Panc1 (cell line): ENCODE data around the gene ARF1. TPM values are rescaled to one million over a fixed set of nuclear protein-coding genes. Genes with fewer than 3 reads are reported as not detected.

ENCODE experiments used
- ATAC-seq: fragments of 200-7000 bp; cut with Tn5 transposase; 2 replicates; pipeline ENCODE4 v1.9.1; 2020; ENCODE audit warnings: mild to moderate bottlenecking, moderate library complexity
- BruUV-seq: library from RNA; stranded (reverse); fragments of 400-500 nt; replicated peaks from 2 replicates; lab custom pipeline; 2021; lab: Mats Ljungman, UMichigan
- CTCF ChIA-PET: fragments of 300-600 bp; sonication (Branson Sonifier 250); formaldehyde crosslinking; loops from one replicate; lab custom pipeline; 2022; ENCODE audit warnings: antibody characterized with exemption; lab: Charles Lee
- POLR2A ChIA-PET: fragments of 300-600 bp; sonication (Branson Sonifier 250); formaldehyde crosslinking; loops from one replicate; lab custom pipeline; 2022; ENCODE audit warnings: antibody characterized with exemption; lab: Charles Lee
- DNase-seq: peaks from one replicate; pipeline ENCODE4 v3.0.0-alpha.2; 2010; ENCODE audit warnings: low read depth, low spot score
- H3K27ac ChIP-seq: 2 replicates; pipeline ENCODE4 v1.5.1; 2011; ENCODE audit warnings: mild to moderate bottlenecking, low read length, inconsistent platforms
- H3K27me3 ChIP-seq: fragments of 200-500 bp; sonication (Bioruptor generic); 2 replicates; pipeline ENCODE4 v1.6.0; 2014; ENCODE audit warnings: low read length, inconsistent platforms; ENCODE audit not compliant: control insufficient read depth, insufficient read depth
- H3K36me3 ChIP-seq: fragments of 200-500 bp; sonication (Bioruptor generic); 2 replicates; pipeline ENCODE4 v1.5.1; 2014; ENCODE audit warnings: inconsistent platforms, mild to moderate bottlenecking, low read length, moderate library complexity; ENCODE audit not compliant: control insufficient read depth, insufficient read depth
- H3K4me1 ChIP-seq: 2 replicates; pipeline ENCODE4 v1.5.1; 2011; ENCODE audit warnings: inconsistent platforms, mild to moderate bottlenecking, low read length, moderate library complexity; ENCODE audit not compliant: control insufficient read depth, insufficient read depth
- H3K4me3 ChIP-seq, 2 experiments: 2 replicates each; pipeline ENCODE4 v1.5.1; 2011 to 2012; ENCODE audit warnings: low read depth in 2 of 2, low read length in 2 of 2, mild to moderate bottlenecking in 2 of 2, inconsistent platforms in 1 of 2, moderate library complexity in 1 of 2
- H3K9me3 ChIP-seq: fragments of 200-500 bp; sonication (Bioruptor generic); 2 replicates; pipeline ENCODE4 v1.5.1; 2014; ENCODE audit warnings: low read depth, mild to moderate bottlenecking, inconsistent platforms, low read length, moderate library complexity; ENCODE audit not compliant: control insufficient read depth, insufficient read depth
- POLR2AphosphoS5 ChIP-seq: IDR thresholded peaks from 2 replicates; pipeline ENCODE4 v1.6.1; 2012; ENCODE audit warnings: mild to moderate bottlenecking, low read depth, low read length, moderate library complexity
- SIN3A ChIP-seq: IDR thresholded peaks from 2 replicates; pipeline ENCODE4 v1.6.1; 2012; ENCODE audit warnings: low read depth, mild to moderate bottlenecking, low read length, moderate library complexity, borderline replicate concordance; ENCODE audit not compliant: insufficient read depth
- TCF7L2 ChIP-seq: IDR thresholded peaks from 2 replicates; pipeline ENCODE4 v1.6.1; 2011; ENCODE audit warnings: mild to moderate bottlenecking, low read depth, low read length, inconsistent platforms
- in situ Hi-C: cut with HindIII; loops from 2 replicates; pipeline ENCODE4 v1.10.0; 2016; ENCODE audit warnings: low sequenced_read_pairs, low pct_unique_long_range_greater_than_20kb
- intact Hi-C: fragments of 100-400 bp; cut with micrococcal nuclease; formaldehyde crosslinking; loops from one replicate; pipeline ENCODE4 v1.10.0; 2022; ENCODE audit not compliant: unreplicated experiment
- total RNA-seq: library from RNA; stranded (reverse); gene quantifications from one replicate; pipeline ENCODE4 v1.2.1, GENCODE V29; 2021; ENCODE audit not compliant: unreplicated experiment
- TF ChIP-seq, protein P1 (sequence below): fragments of 450-650 bp; IDR thresholded peaks from 2 replicates; pipeline ENCODE4 v1.5.1; 2017; ENCODE audit warnings: mild to moderate bottlenecking
- TF ChIP-seq, protein P2 (sequence below), 2 experiments: IDR thresholded peaks; 2 replicates each; pipeline ENCODE4 v1.6.1; 2011 to 2012; ENCODE audit warnings: low read depth in 2 of 2, control low read depth in 1 of 2, low read length in 1 of 2, mild to moderate bottlenecking in 1 of 2, moderate library complexity in 1 of 2; ENCODE audit not compliant: insufficient read depth in 1 of 2

ARF1 gene
- total RNA-seq, 1 experiment from 2014 or later = 321 TPM

DNA sequence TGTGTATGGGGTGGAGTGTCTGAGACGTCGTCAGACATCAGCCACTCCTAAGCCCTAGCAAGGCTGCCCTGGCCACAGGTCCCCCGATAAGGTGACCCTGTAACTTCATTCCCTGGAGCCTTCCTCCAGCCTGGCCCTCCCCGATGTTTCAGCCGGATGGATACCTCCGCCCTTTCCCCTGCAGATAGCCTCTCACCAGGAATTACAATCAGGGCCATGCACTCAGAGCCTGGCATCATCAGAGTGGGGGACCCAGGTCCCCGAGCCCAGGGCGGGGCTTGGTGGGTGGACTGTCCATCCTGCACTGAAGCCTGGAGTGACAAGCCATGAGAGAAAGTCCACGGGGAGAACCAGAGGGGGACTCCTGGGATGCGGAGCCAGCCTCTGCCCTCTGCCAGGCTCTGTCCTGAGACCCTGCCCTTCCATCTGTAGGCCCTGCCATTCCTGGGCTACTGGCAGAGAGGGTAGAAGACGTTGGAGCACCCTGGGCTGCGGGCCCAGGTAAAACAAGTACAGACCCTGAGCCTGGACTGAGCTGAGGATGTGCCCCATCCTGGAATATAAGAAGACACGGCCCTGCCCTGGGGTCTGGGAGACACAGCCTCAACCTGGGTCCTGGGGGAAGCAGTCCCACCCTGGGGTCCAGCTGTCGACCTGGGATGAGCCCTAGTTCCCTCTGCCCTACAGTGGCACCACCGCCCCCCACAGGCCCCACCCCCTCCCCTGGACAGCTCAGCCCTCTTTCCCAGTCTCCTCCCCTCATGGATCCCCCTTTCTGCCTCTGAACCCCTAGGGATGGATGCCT is 16.8 kb upstream of the ARF1 start:
- ChIA-PET POLR2A (no interaction called here), CTCF (no interaction called here)
- intact Hi-C loops = no loop called here

DNA sequence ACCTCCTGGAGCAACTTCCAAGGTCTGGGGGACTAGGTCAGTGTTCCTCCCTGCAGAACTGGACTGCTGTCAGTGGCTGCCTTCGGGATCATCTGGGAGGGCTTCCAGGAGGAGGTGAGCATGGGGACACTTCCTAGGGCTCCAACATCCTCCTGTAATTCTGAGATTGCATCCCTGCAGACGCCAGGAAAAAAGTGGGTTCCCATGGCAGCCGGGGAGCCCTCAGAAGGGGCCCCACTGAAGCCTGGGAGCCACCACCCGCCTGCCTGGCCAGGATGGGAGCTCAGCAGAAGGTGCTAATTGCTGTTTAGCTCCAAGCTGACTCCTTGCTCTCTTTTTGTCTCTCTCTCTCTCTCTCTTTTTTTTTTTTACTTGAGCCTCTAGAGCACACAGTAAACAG is 16.1 kb upstream of the ARF1 start:
- no peak for ATAC-seq
- Histone ChIP-seq H3K4me1 (no peaks in the 10 kb centered on the region), H3K27me3 (no peaks in the 10 kb centered on the region; the same call in 1 of the 2 replicates), H3K27ac (no peak overlapping the region), H3K36me3 (no peaks in the 10 kb centered on the region), H3K4me3 (no peak overlapping the region), H3K9me3 (no peaks in the 10 kb centered on the region)
- TF ChIP-seq SIN3A (no peak), POLR2AphosphoS5 (no peak), TCF7L2 (no peak)
- TF ChIP-seq, protein P1, sequence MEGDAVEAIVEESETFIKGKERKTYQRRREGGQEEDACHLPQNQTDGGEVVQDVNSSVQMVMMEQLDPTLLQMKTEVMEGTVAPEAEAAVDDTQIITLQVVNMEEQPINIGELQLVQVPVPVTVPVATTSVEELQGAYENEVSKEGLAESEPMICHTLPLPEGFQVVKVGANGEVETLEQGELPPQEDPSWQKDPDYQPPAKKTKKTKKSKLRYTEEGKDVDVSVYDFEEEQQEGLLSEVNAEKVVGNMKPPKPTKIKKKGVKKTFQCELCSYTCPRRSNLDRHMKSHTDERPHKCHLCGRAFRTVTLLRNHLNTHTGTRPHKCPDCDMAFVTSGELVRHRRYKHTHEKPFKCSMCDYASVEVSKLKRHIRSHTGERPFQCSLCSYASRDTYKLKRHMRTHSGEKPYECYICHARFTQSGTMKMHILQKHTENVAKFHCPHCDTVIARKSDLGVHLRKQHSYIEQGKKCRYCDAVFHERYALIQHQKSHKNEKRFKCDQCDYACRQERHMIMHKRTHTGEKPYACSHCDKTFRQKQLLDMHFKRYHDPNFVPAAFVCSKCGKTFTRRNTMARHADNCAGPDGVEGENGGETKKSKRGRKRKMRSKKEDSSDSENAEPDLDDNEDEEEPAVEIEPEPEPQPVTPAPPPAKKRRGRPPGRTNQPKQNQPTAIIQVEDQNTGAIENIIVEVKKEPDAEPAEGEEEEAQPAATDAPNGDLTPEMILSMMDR = no peak
- TF ChIP-seq, protein P2, sequence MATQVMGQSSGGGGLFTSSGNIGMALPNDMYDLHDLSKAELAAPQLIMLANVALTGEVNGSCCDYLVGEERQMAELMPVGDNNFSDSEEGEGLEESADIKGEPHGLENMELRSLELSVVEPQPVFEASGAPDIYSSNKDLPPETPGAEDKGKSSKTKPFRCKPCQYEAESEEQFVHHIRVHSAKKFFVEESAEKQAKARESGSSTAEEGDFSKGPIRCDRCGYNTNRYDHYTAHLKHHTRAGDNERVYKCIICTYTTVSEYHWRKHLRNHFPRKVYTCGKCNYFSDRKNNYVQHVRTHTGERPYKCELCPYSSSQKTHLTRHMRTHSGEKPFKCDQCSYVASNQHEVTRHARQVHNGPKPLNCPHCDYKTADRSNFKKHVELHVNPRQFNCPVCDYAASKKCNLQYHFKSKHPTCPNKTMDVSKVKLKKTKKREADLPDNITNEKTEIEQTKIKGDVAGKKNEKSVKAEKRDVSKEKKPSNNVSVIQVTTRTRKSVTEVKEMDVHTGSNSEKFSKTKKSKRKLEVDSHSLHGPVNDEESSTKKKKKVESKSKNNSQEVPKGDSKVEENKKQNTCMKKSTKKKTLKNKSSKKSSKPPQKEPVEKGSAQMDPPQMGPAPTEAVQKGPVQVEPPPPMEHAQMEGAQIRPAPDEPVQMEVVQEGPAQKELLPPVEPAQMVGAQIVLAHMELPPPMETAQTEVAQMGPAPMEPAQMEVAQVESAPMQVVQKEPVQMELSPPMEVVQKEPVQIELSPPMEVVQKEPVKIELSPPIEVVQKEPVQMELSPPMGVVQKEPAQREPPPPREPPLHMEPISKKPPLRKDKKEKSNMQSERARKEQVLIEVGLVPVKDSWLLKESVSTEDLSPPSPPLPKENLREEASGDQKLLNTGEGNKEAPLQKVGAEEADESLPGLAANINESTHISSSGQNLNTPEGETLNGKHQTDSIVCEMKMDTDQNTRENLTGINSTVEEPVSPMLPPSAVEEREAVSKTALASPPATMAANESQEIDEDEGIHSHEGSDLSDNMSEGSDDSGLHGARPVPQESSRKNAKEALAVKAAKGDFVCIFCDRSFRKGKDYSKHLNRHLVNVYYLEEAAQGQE (IDR thresholded peaks at IDR 0.05; ENCODE audit: insufficient read depth in 1 of 2, low read depth in 2 of 2, low read length in 1 of 2) = no peak
- intact Hi-C loops = no loop called here
- CTCF ChIA-PET = interaction anchor here (0.6 to 0.9 kb wide), 2 partner anchors 63 to 67 kb away, joined by 4 to 7 read pairs; no protein-coding TSS in a partner anchor
- BruUV-seq = no TSS peak
- in situ Hi-C loops = no loop called here
- POLR2A ChIA-PET = no interaction called here
- no peak for DNase-seq

More for the DNA sequence above, 16.8 kb upstream of the ARF1 start:
- BruUV-seq = no TSS peak
- no peaks in the 10 kb centered on the region for H3K4me1 ChIP-seq
- in situ Hi-C loops = no loop called here
- TF ChIP-seq, protein P1 = no peak
- TF ChIP-seq, protein P2 (IDR thresholded peaks at IDR 0.05; ENCODE audit: insufficient read depth in 1 of 2, low read depth in 2 of 2, low read length in 1 of 2) = no peak
- TF ChIP-seq SIN3A (no peak), TCF7L2 (no peak), POLR2AphosphoS5 (no peak)
- no peaks in the 10 kb centered on the region; the same call in 1 of the 2 replicates for H3K27me3 ChIP-seq
- H3K36me3 ChIP-seq = no peaks in the 10 kb centered on the region
- no peak overlapping the region for H3K27ac ChIP-seq
- ATAC-seq (no peak), DNase-seq (no peak)
- H3K4me3 ChIP-seq = no peak overlapping the region
- H3K9me3 ChIP-seq = no peaks in the 10 kb centered on the region
